OCI-LY7 (cell line): ENCODE data around the gene PORCN. TPM values are rescaled to one million over a fixed set of nuclear protein-coding genes. Genes with fewer than 3 reads are reported as not detected.

Experiments used
- BruUV-seq: library from RNA; stranded (reverse); fragments of 400-500 nt; replicated peaks from 2 replicates; lab custom pipeline; 2021; lab: Mats Ljungman, UMichigan
- CTCF ChIA-PET: fragments of 300-600 bp; sonication (Branson Sonifier 250); formaldehyde crosslinking; loops from one replicate; lab custom pipeline; 2022; ENCODE audit warnings: antibody characterized with exemption; ENCODE audit not compliant: unreplicated experiment; lab: Charles Lee
- POLR2A ChIA-PET: fragments of 300-600 bp; sonication (Branson Sonifier 250); formaldehyde crosslinking; loops from one replicate; lab custom pipeline; 2022; ENCODE audit warnings: antibody characterized with exemption; lab: Charles Lee
- DNase-seq: peaks from one replicate; pipeline ENCODE4 v3.0.0-alpha.2; 2015; ENCODE audit warnings: low spot score
- H2AFZ ChIP-seq: fragments of 200-600 bp; sonication (generic), shearing (Covaris generic); 2 replicates; pipeline ENCODE4 v1.6.1; 2014; ENCODE audit warnings: mild to moderate bottlenecking, antibody characterized with exemption, low read length, moderate library complexity
- H3K27ac ChIP-seq: fragments of 200-600 bp; sonication (generic); 2 replicates; pipeline ENCODE4 v1.5.1; 2014; ENCODE audit warnings: mixed run types, low read depth, mild to moderate bottlenecking, moderate library complexity, low read length, inconsistent platforms; ENCODE audit not compliant: poor library complexity, severe bottlenecking
- H3K36me3 ChIP-seq: fragments of 200-600 bp; sonication (generic); 2 replicates; pipeline ENCODE4 v1.6.1; 2014; ENCODE audit warnings: mild to moderate bottlenecking, antibody characterized with exemption, low read length, moderate library complexity, mixed read lengths; ENCODE audit not compliant: insufficient read depth
- H3K4me1 ChIP-seq: fragments of 200-600 bp; sonication (generic); 2 replicates; pipeline ENCODE4 v1.5.1; 2014; ENCODE audit warnings: mild to moderate bottlenecking, low read length; ENCODE audit not compliant: insufficient read depth, poor library complexity, severe bottlenecking
- H3K4me2 ChIP-seq: fragments of 200-600 bp; sonication (generic); 2 replicates; pipeline ENCODE4 v1.6.1; 2014; ENCODE audit warnings: mild to moderate bottlenecking, low read length
- H3K4me3 ChIP-seq: fragments of 200-600 bp; sonication (generic); 2 replicates; pipeline ENCODE4 v1.5.1; 2014; ENCODE audit warnings: mild to moderate bottlenecking, low read depth, low read length; ENCODE audit not compliant: poor library complexity, severe bottlenecking
- H3K79me2 ChIP-seq: fragments of 200-600 bp; sonication (generic); 2 replicates; pipeline ENCODE4 v1.6.1; 2016; ENCODE audit warnings: low read depth, mild to moderate bottlenecking, low read length, moderate library complexity, mixed read lengths; ENCODE audit not compliant: insufficient read depth
- H3K9me2 ChIP-seq: fragments of 200-600 bp; sonication (generic); 2 replicates; pipeline ENCODE4 v1.6.1; 2016; ENCODE audit warnings: mild to moderate bottlenecking, low read length, mixed read lengths; ENCODE audit not compliant: insufficient read depth
- H3K9me3 ChIP-seq: fragments of 200-600 bp; sonication (generic); 2 replicates; pipeline ENCODE4 v1.6.1; 2014; ENCODE audit warnings: mild to moderate bottlenecking, mixed run types, low read length, mixed read lengths
- H4K20me1 ChIP-seq: fragments of 200-600 bp; sonication (generic); 2 replicates; pipeline ENCODE4 v1.6.1; 2014; ENCODE audit warnings: mild to moderate bottlenecking, antibody characterized with exemption, low read length, moderate library complexity, mixed read lengths; ENCODE audit not compliant: insufficient read depth
- EZH2phosphoT487 ChIP-seq: fragments of 200-600 bp; sonication (generic); IDR thresholded peaks from 2 replicates; pipeline ENCODE4 v1.6.1; 2018; ENCODE audit warnings: low read depth, borderline replicate concordance, mild to moderate bottlenecking, mixed run types, antibody characterized with exemption, low read length, moderate library complexity, mixed read lengths
- intact Hi-C: fragments of 100-400 bp; cut with micrococcal nuclease; formaldehyde crosslinking; loops from one replicate; pipeline ENCODE4 v1.10.0; 2022; ENCODE audit not compliant: unreplicated experiment
- total RNA-seq, 2 experiments: library from RNA; depleted of rRNA in 1 of 2; stranded (reverse); fragments of >200 nt in 1 of 2; shearing (Covaris generic) in 1 of 2; gene quantifications; 2 replicates each; pipeline ENCODE4 v1.2.3, GENCODE V29; 2014 to 2022
- TF ChIP-seq, protein P1 (sequence below): fragments of 200-600 bp; sonication (generic); conservative IDR thresholded peaks from 2 replicates; pipeline ENCODE4 v1.5.1; 2014; ENCODE audit warnings: mild to moderate bottlenecking, antibody characterized with exemption, low read length, moderate library complexity, mixed read lengths

Gene PORCN
- total RNA-seq, 2 experiments from 2014 or later = 8.4 to 11.3 TPM

DNA sequence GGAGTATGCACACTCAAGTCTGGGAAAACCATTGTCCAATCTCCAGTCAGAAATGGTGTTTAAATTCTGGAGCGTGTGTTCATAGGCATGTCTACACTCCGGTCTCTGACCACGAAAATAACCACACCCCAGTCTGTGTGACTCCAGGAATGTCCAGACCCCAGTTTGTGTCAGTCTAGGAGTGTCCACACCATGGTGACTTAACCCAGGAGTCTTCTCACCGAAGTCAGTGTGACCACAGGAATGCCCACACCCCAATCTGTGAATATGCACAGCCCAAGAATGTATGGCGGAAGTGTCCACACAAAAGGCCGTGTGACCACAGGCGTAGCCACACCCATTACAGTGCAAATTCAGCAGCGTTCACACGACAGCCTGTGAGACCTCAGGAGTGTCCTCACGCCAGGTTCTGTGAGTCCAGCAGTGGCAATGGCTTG lies 21.4 kb upstream of the PORCN start:
- Histone ChIP-seq H3K4me1 (no peaks in the 10 kb centered on the region), H3K79me2 (no peaks in the 10 kb centered on the region), H3K4me3 (no peak overlapping the region), H3K36me3 (peaks cover 31% of the 10 kb centered on the region), H3K9me2 (no peaks in the 10 kb centered on the region), H3K4me2 (no peak overlapping the region), H3K27ac (no peak overlapping the region), H2AFZ (no peak overlapping the region), H3K9me3 (no peaks in the 10 kb centered on the region), H4K20me1 (no peaks in the 10 kb centered on the region)
- no TSS peak for BruUV-seq
- TF ChIP-seq EZH2phosphoT487 = no peak
- TF ChIP-seq, protein P1, sequence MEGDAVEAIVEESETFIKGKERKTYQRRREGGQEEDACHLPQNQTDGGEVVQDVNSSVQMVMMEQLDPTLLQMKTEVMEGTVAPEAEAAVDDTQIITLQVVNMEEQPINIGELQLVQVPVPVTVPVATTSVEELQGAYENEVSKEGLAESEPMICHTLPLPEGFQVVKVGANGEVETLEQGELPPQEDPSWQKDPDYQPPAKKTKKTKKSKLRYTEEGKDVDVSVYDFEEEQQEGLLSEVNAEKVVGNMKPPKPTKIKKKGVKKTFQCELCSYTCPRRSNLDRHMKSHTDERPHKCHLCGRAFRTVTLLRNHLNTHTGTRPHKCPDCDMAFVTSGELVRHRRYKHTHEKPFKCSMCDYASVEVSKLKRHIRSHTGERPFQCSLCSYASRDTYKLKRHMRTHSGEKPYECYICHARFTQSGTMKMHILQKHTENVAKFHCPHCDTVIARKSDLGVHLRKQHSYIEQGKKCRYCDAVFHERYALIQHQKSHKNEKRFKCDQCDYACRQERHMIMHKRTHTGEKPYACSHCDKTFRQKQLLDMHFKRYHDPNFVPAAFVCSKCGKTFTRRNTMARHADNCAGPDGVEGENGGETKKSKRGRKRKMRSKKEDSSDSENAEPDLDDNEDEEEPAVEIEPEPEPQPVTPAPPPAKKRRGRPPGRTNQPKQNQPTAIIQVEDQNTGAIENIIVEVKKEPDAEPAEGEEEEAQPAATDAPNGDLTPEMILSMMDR = no peak
- CTCF ChIA-PET = no interaction called here
- intact Hi-C loops = no loop called here
- POLR2A ChIA-PET = no interaction called here
- no peak for DNase-seq

DNA sequence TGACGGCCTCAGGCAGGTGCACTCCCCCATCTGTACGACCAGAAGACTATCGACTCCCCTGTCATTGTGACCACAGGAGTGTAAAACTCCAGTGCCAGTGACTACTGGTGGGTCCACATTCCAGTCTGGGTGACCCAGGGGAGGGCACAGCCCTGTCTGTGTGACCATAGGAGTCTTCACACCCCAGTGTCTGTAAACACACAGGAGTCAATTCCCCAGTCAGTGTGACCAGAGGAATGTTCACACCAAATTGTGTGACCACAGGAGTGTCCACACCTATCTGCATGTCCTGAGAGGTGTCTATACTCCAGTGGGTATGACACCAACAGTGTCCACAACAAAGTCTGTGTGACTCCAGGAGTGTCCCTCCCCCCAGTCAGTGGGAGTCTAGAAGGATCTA lies 20.8 kb upstream of the PORCN start:
- TF ChIP-seq, protein P1 = no peak
- TF ChIP-seq EZH2phosphoT487 = no peak
- intact Hi-C loops = no loop called here
- ChIA-PET CTCF (no interaction called here), POLR2A (no interaction called here)
- peaks cover 25% of the 10 kb centered on the region for H3K36me3 ChIP-seq
- no peaks in the 10 kb centered on the region for H3K79me2 ChIP-seq
- H3K27ac ChIP-seq = no peak overlapping the region
- BruUV-seq = no TSS peak
- no peaks in the 10 kb centered on the region for H3K9me2 ChIP-seq
- H4K20me1 ChIP-seq = no peaks in the 10 kb centered on the region
- H3K4me1 ChIP-seq = no peaks in the 10 kb centered on the region
- H3K9me3 ChIP-seq = no peaks in the 10 kb centered on the region
- H2AFZ ChIP-seq = no peak overlapping the region
- no peak overlapping the region for H3K4me2 ChIP-seq
- H3K4me3 ChIP-seq = no peak overlapping the region
- DNase-seq = no peak

GRCh38 chrX:48489296-48489695 lies 19.5 kb upstream of the PORCN start:
- Histone ChIP-seq H3K79me2 (no peaks in the 10 kb centered on the region), H3K27ac (no peak overlapping the region), H3K4me2 (no peak overlapping the region), H3K4me3 (no peak overlapping the region), H3K4me1 (no peaks in the 10 kb centered on the region), H3K9me3 (no peaks in the 10 kb centered on the region), H3K9me2 (no peaks in the 10 kb centered on the region), H4K20me1 (no peaks in the 10 kb centered on the region), H2AFZ (no peak overlapping the region), H3K36me3 (peaks cover 23% of the 10 kb centered on the region)
- no TSS peak for BruUV-seq
- intact Hi-C loops = no loop called here
- POLR2A ChIA-PET = no interaction called here
- DNase-seq = no peak
- CTCF ChIA-PET = no interaction called here
- no peak for TF ChIP-seq EZH2phosphoT487
- TF ChIP-seq, protein P1 = no peak
